Ishikawa (cell line): ENCODE measurements around the gene APEX1.

Source experiments
- CEBPB ChIP-seq: IDR thresholded peaks from 2 replicates; pipeline ENCODE4 v1.6.1; 2012
- FOXM1 ChIP-seq: IDR thresholded peaks from 2 replicates; pipeline ENCODE4 v1.6.1; 2012; ENCODE audit warnings: low read depth, borderline replicate concordance
- YY1 ChIP-seq: IDR thresholded peaks from 2 replicates; pipeline ENCODE4 v1.6.1; 2012; ENCODE audit warnings: low read depth
- TF ChIP-seq, protein P1 (sequence below): IDR thresholded peaks from 2 replicates; pipeline ENCODE4 v1.6.1; 2012

DNA sequence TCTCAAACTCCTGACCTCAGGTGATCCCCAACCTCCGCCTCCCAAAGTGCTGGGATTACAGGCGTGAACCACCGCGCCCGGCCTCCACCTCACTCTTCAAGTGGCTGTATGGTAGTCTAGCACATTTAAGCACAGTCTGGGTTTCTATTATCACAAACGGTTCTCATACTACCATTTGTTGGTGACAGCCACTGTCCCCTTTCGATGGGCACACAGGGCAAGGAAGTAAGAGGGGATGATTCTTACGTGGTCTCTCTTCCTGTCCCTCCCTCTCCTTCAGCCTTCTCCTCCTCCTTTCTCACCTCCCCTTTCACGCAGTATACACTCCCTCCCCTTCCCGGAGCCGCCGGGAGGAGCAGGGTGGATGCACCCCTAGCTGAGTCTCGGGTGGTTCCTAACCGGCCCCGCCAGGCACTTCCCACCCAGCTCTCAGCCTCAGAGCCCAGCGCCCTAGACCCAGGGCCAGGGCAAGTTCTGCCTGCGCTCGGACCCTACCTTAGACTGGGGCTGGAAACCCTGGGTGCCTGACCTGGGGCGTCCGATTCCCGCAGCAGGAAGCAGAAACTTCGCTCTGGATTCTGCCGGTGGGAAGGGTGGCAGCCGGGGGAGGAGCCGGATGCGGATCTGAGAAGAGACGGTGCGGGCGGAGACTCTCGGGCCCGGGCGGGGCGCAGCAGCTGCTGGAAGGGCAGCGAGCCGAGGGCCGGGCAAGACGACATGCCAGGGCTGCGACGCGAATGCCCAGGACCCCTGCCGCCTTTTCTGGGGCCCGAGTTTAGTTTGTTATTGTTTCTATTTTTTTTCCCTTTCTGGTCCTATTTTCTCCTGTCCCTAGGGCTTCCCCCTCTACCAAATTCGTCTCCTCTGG, 41.9 kb upstream of the APEX1 start, which contains the start of gene TEP1:
- TF ChIP-seq FOXM1: no peak
- TF ChIP-seq, protein P1, sequence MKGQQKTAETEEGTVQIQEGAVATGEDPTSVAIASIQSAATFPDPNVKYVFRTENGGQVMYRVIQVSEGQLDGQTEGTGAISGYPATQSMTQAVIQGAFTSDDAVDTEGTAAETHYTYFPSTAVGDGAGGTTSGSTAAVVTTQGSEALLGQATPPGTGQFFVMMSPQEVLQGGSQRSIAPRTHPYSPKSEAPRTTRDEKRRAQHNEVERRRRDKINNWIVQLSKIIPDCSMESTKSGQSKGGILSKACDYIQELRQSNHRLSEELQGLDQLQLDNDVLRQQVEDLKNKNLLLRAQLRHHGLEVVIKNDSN: no peak
- no peak for TF ChIP-seq CEBPB
- no peak for TF ChIP-seq YY1
